Thyroid gland (tissue), 4 donors: ENCODE results near the gene PPP3CA. TPM values are rescaled to one million over a fixed set of nuclear protein-coding genes. Genes with fewer than 3 reads are reported as not detected.

ENCODE experiments used
- DNase-seq, 2 donors: peaks; one replicate each; pipeline ENCODE4 v3.0.0-alpha.2; 2019
- H3K27ac ChIP-seq, 3 donors: fragments of 200-600 bp; sonication (generic); 1 replicate in 2 of 3; 2 replicates in 1 of 3; pipeline ENCODE4 v1.5.1; 2016 to 2019; ENCODE audit warnings: mild to moderate bottlenecking in 1 of 3, moderate library complexity in 1 of 3
- H3K27me3 ChIP-seq: fragments of 200-600 bp; sonication (generic); one replicate; pipeline ENCODE4 v1.5.1; 2019
- H3K36me3 ChIP-seq, 2 donors: fragments of 200-600 bp; sonication (generic); one replicate each; pipeline ENCODE4 v1.5.1; 2016 to 2019
- H3K4me1 ChIP-seq, 2 donors: fragments of 200-600 bp; sonication (generic); one replicate each; pipeline ENCODE4 v1.5.1; 2017 to 2019
- H3K4me3 ChIP-seq, 3 donors: fragments of 200-600 bp; sonication (generic); replicated peaks in 1 of 3; 1 replicate in 2 of 3; 2 replicates in 1 of 3; pipeline ENCODE4 v1.5.1; 2016; ENCODE audit warnings: mild to moderate bottlenecking in 1 of 3
- H3K9me3 ChIP-seq: fragments of 200-600 bp; sonication (generic); one replicate; pipeline ENCODE4 v1.5.1; 2017
- CTCF ChIP-seq, 6 experiments: fragments of 200-600 bp in 3 of 6; fragments of 450-650 bp in 3 of 6; sonication (generic) in 3 of 6; IDR thresholded peaks; one replicate each; pipeline ENCODE4 v1.5.1; 2016 to 2019; ENCODE audit warnings: antibody characterized with exemption in 6 of 6, mild to moderate bottlenecking in 2 of 6, inconsistent platforms in 1 of 6, moderate library complexity in 1 of 6
- POLR2A ChIP-seq, 2 donors: fragments of 450-650 bp; IDR thresholded peaks; one replicate each; pipeline ENCODE4 v1.6.1; 2017; ENCODE audit warnings: antibody characterized with exemption in 2 of 2, mild to moderate bottlenecking in 2 of 2, moderate library complexity in 1 of 2
- WGBS, 2 donors: methylation state at CpG; one replicate each; pipeline ENCODE4 v1.1.5; 2017; 5-methylcytosine and 5-hydroxymethylcytosine counted together
- intact Hi-C: fragments of 100-400 bp; cut with DNase I; formaldehyde crosslinking; loops from one replicate; pipeline ENCODE4 v1.15.1; 2023
- total RNA-seq, 4 donors: library from RNA; depleted of rRNA; stranded (reverse); fragments of >200 nt; gene quantifications; one replicate each; pipeline ENCODE4 v1.2.3, GENCODE V29; 2016

Gene PPP3CA
- total RNA-seq, 4 donors from 2014 or later, result 31.6 to 45.8 (median 34.4) TPM

GRCh38 chr4:101357751-101358150, 10.4 kb upstream of the PPP3CA start:
- WGBS, 2 donors, result 39 to 65% methylated on average over 3 of the region's 3 CpGs
- DNase-seq, result no peak
- H3K27me3 ChIP-seq, result no peaks in the 10 kb centered on the region
- no peaks in the 10 kb centered on the region for H3K4me1 ChIP-seq
- H3K9me3 ChIP-seq, result no peaks in the 10 kb centered on the region
- intact Hi-C loops, result no loop called here
- no peak overlapping the region for H3K27ac ChIP-seq
- H3K4me3 ChIP-seq, result no peak overlapping the region
- TF ChIP-seq CTCF (IDR thresholded peaks at IDR 0.05) (no peak), POLR2A (IDR thresholded peaks at IDR 0.05) (no peak)
- H3K36me3 ChIP-seq, result no peaks in the 10 kb centered on the region

GRCh38 chr4:101356928-101357327, 9.6 kb upstream of the PPP3CA start:
- Histone ChIP-seq H3K27me3 (no peaks in the 10 kb centered on the region), H3K27ac (no peak overlapping the region), H3K9me3 (no peaks in the 10 kb centered on the region), H3K36me3 (no peaks in the 10 kb centered on the region), H3K4me3 (no peak overlapping the region), H3K4me1 (no peaks in the 10 kb centered on the region)
- TF ChIP-seq POLR2A (IDR thresholded peaks at IDR 0.05), result no peak
- no peak for TF ChIP-seq CTCF (IDR thresholded peaks at IDR 0.05)
- DNase-seq, result peak; percentile 57 to 74
- intact Hi-C loops, result no loop called here

- Histone ChIP-seq H3K4me3 (no peak overlapping the region), H3K27me3 (no peaks in the 10 kb centered on the region), H3K4me1 (no peaks in the 10 kb centered on the region), H3K36me3 (no peaks in the 10 kb centered on the region), H3K9me3 (no peaks in the 10 kb centered on the region), H3K27ac (no peak overlapping the region)
- TF ChIP-seq POLR2A (IDR thresholded peaks at IDR 0.05) (no peak), CTCF (IDR thresholded peaks at IDR 0.05) (no peak)
- no peak for DNase-seq
- intact Hi-C loops, result no loop called here
- 79 to 82% methylated on average over 8 of the region's 8 CpGs for WGBS, 2 donors
Observed at GRCh38 chr4:101355767-101356702, 8.7 kb upstream of the PPP3CA start.

GRCh38 chr4:101355246-101355645, 7.9 kb upstream of the PPP3CA start:
- no peak for DNase-seq
- WGBS, 2 donors, result 96% methylated on average over 3 of the region's 3 CpGs
- H3K4me1 ChIP-seq, result no peaks in the 10 kb centered on the region
- H3K27me3 ChIP-seq, result no peaks in the 10 kb centered on the region
- H3K36me3 ChIP-seq, result no peaks in the 10 kb centered on the region
- no peak overlapping the region for H3K4me3 ChIP-seq
- H3K27ac ChIP-seq, result no peak overlapping the region
- intact Hi-C loops, result no loop called here
- no peak for TF ChIP-seq CTCF (IDR thresholded peaks at IDR 0.05)
- TF ChIP-seq POLR2A (IDR thresholded peaks at IDR 0.05), result no peak
- H3K9me3 ChIP-seq, result no peaks in the 10 kb centered on the region

GRCh38 chr4:101349801-101350064, 2.4 kb upstream of the PPP3CA start:
- 96 to 98% methylated on average over 2 of the region's 2 CpGs for WGBS, 2 donors
- H3K4me1 ChIP-seq, result peaks cover 4 to 18% of the 10 kb centered on the region in 2 donors
- no peaks in the 10 kb centered on the region for H3K9me3 ChIP-seq
- TF ChIP-seq CTCF (IDR thresholded peaks at IDR 0.05) (no peak), POLR2A (IDR thresholded peaks at IDR 0.05) (no peak)
- H3K4me3 ChIP-seq, result no peak overlapping the region
- no peak overlapping the region for H3K27ac ChIP-seq
- intact Hi-C loops, result loop anchor here (10.0 kb wide), 1 partner anchor 155 kb away; no protein-coding TSS in a partner anchor
- no peak for DNase-seq
- H3K27me3 ChIP-seq, result no peaks in the 10 kb centered on the region
- H3K36me3 ChIP-seq, result no peaks in the 10 kb centered on the region
